Measurements from ENCODE around the gene ZNF277.
A peak's percentile ranks its signal among the peaks of the same experiment; 100 is the strongest.

Gene ZNF277

DNA sequence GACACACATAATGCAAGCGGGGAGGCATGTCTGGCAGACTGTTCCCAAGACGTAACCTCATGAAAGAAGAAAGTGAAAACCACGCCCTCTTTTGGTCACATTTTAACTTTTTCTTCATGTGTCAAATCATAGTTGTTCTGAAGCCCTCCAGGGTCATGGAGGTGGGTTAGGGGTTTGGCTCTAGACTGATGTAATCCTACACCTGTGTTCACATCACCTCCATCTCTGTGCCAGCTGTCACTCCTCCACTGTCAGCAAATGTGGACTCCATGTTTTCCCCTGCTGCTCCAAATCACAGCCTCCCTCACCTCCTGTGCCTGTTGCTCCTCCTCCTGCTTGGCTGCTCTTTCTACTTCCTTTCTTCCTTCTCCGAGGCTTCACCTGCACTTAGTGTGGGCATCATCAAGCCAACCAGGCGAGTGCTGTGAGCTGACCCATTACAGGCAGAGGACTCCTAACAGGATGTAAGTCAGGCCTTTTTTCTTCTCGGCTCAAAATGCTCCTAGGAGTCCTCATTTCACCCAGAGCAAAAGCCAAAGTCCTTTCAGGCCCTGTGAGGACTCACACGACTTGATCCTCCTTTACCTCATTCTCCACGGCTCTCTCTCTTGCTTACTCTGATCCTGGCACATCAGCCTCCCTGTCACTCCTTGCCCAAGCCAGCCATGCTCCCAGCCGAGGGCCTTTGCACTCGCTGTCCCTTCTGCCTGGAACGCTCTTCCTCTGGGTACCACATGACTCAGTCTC is 177.3 kb downstream of the ZNF277 start:
- DNase-seq (ENCODE audit: low read depth): peak; percentile 8

DNA sequence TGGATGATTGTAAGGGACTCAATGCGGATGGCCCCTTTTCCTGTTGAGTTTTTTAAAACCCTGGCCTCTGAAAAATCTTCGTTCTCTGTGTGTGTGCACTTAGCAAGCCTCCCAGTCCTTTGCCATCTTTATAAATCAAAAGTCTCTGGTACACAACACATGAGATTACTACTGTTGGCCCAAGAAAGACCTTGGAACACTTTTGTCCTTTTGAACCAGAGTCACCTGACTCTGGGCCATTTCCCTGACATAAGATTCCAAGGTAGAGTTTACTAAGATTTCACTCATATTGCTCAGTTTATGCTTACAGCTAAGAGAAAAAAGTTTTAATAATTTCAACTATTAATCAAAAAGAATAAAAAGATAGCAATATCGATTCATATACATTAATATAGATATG is 179.0 kb downstream of the ZNF277 start:
- TF ChIP-seq, protein P1, sequence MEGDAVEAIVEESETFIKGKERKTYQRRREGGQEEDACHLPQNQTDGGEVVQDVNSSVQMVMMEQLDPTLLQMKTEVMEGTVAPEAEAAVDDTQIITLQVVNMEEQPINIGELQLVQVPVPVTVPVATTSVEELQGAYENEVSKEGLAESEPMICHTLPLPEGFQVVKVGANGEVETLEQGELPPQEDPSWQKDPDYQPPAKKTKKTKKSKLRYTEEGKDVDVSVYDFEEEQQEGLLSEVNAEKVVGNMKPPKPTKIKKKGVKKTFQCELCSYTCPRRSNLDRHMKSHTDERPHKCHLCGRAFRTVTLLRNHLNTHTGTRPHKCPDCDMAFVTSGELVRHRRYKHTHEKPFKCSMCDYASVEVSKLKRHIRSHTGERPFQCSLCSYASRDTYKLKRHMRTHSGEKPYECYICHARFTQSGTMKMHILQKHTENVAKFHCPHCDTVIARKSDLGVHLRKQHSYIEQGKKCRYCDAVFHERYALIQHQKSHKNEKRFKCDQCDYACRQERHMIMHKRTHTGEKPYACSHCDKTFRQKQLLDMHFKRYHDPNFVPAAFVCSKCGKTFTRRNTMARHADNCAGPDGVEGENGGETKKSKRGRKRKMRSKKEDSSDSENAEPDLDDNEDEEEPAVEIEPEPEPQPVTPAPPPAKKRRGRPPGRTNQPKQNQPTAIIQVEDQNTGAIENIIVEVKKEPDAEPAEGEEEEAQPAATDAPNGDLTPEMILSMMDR (conservative IDR thresholded peaks at IDR 0.05; ENCODE audit: low read length): no peak
- no peak for DNase-seq (ENCODE audit: low read depth)
- no peak overlapping the region for H3K4me3 ChIP-seq (ENCODE audit: low read length)

More for the DNA sequence above, 177.3 kb downstream of the ZNF277 start:
- H3K4me3 ChIP-seq (ENCODE audit: low read length): no peak overlapping the region
- TF ChIP-seq, protein P1 (conservative IDR thresholded peaks at IDR 0.05; ENCODE audit: low read length): no peak; the same call in 1 of the 2 replicates

DNA sequence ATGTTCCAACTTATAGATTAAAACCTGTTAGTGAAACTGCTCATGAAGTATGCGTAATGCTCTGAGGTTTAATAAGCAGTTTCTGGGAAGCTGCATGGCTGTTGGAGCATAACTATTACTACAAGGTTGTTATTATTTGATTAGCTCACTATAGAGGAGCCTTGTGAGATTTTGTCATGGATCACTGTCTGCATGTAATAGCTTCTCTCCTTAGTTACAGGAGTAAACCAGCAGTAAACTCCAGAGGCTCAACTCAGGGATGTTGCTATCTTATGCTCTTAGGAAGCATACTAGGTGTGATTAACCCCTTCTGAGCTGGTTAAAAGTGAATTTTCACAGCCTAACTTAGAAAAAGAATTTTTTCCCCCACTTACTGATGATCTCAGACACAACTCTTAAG is 180.1 kb downstream of the ZNF277 start:
- TF ChIP-seq, protein P1 (conservative IDR thresholded peaks at IDR 0.05; ENCODE audit: low read length): no peak
- no peak for DNase-seq (ENCODE audit: low read depth)

GRCh38 chr7:112390167-112390566 is 183.7 kb downstream of the ZNF277 start:
- no peak for DNase-seq (ENCODE audit: low read depth)
- TF ChIP-seq, protein P1 (conservative IDR thresholded peaks at IDR 0.05; ENCODE audit: low read length): no peak
- H3K4me3 ChIP-seq (ENCODE audit: low read length): no peak overlapping the region

More for the DNA sequence above, 180.1 kb downstream of the ZNF277 start:
- H3K4me3 ChIP-seq (ENCODE audit: low read length): no peak overlapping the region

- DNase-seq (ENCODE audit: low read depth): peak; percentile 28
- peak overlapping the region; percentile 31 for H3K4me3 ChIP-seq (ENCODE audit: low read length)
Measured at GRCh38 chr7:112391079-112391821, 184.8 kb downstream of the ZNF277 start.

DNA sequence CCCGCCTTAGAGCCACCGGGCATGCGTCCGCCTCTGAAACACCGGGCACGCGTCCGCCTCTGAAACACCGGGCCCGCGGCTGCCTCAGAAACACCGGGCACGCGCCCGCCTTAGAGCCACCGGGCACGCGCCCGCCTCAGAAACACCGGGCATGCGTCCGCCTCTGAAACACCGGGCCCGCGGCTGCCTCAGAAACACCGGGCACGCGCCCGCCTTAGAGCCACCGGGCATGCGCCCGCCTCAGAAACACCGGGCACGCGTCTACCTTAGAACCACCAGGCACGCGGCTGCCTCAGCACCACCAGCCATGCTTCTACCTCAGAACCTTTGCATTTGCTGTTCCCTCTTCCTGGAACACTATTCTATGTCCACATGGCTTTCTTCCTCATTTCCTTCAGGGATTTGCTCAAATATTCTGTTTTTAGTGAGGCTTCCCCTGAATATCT is 185.4 kb downstream of the ZNF277 start:
- peak; percentile 41 for DNase-seq (ENCODE audit: low read depth)
- H3K4me3 ChIP-seq (ENCODE audit: low read length): peak overlapping the region; percentile 69

Data from AG10803 (cell line).